SU-DHL-6 (cell line): ENCODE measurements around the gene OBP2A.

Experiments used
- H2AFZ ChIP-seq: fragments of 200-600 bp; sonication (generic); 2 replicates; pipeline ENCODE4 v1.6.1; 2014; ENCODE audit warnings: low read depth, mild to moderate bottlenecking, moderate library complexity, mixed read lengths, antibody characterized with exemption, low read length; ENCODE audit not compliant: severe bottlenecking
- H3F3A ChIP-seq: fragments of 200-600 bp; shearing (Covaris generic); 2 replicates; pipeline ENCODE4 v1.6.0; 2016; ENCODE audit warnings: antibody characterized with exemption, mild to moderate bottlenecking; ENCODE audit not compliant: insufficient read depth
- H3K27ac ChIP-seq: fragments of 200-600 bp; sonication (generic); 2 replicates; pipeline ENCODE4 v1.5.1; 2016; ENCODE audit warnings: low read depth, mild to moderate bottlenecking, low read length, moderate library complexity, mixed read lengths
- H3K27me3 ChIP-seq: fragments of 200-600 bp; sonication (generic), shearing (Covaris generic); 2 replicates; pipeline ENCODE4 v1.6.0; 2014; ENCODE audit warnings: mild to moderate bottlenecking, low read length
- H3K36me3 ChIP-seq: fragments of 200-600 bp; sonication (generic); 2 replicates; pipeline ENCODE4 v1.6.1; 2014; ENCODE audit warnings: mild to moderate bottlenecking, low read length, mixed read lengths
- H3K4me2 ChIP-seq: fragments of 300-600, 200-600 bp; shearing (Covaris generic), sonication (generic); 2 replicates; pipeline ENCODE4 v1.6.0; 2014; ENCODE audit warnings: low read length, low read depth, mild to moderate bottlenecking; ENCODE audit not compliant: poor library complexity, severe bottlenecking
- H3K4me3 ChIP-seq: fragments of 200-600 bp; sonication (generic); 2 replicates; pipeline ENCODE4 v1.5.1; 2014; ENCODE audit warnings: antibody characterized with exemption, low read length, mild to moderate bottlenecking, mixed read lengths; ENCODE audit not compliant: insufficient read depth, poor library complexity, severe bottlenecking
- H3K79me2 ChIP-seq: fragments of 200-600 bp; sonication (generic); 2 replicates; pipeline ENCODE4 v1.6.1; 2014; ENCODE audit warnings: mild to moderate bottlenecking, low read length, moderate library complexity; ENCODE audit not compliant: insufficient read depth
- H3K9ac ChIP-seq: fragments of 200-600 bp; sonication (generic); 2 replicates; pipeline ENCODE4 v1.7.0; 2014; ENCODE audit warnings: mild to moderate bottlenecking, low read length
- H3K9me2 ChIP-seq: fragments of 200-600 bp; sonication (generic); replicated peaks from 2 replicates; pipeline ENCODE4 v1.6.1; 2014; ENCODE audit warnings: low read length; ENCODE audit not compliant: insufficient read depth
- H3K9me3 ChIP-seq: fragments of 200-600 bp; sonication (generic); 2 replicates; pipeline ENCODE4 v1.6.1; 2014; ENCODE audit warnings: low read length, mixed read lengths; ENCODE audit not compliant: insufficient read depth
- H4K20me1 ChIP-seq: fragments of 200-600 bp; sonication (generic); 2 replicates; pipeline ENCODE4 v1.6.1; 2014; ENCODE audit warnings: low read depth, mild to moderate bottlenecking, antibody characterized with exemption, low read length, moderate library complexity, mixed read lengths
- EZH2phosphoT487 ChIP-seq: fragments of 200-600 bp; sonication (generic), shearing (Covaris generic); conservative IDR thresholded peaks from 2 replicates; pipeline ENCODE4 v1.6.1; 2018; ENCODE audit warnings: mild to moderate bottlenecking, antibody characterized with exemption, low read length, moderate library complexity, mixed read lengths
- TF ChIP-seq, protein P1 (sequence below): fragments of 200-600 bp; sonication (generic); IDR thresholded peaks from one replicate; pipeline ENCODE4 v1.5.1; 2017; ENCODE audit warnings: antibody characterized with exemption, mild to moderate bottlenecking, low read length, moderate library complexity; ENCODE audit not compliant: insufficient read depth, poor library complexity, severe bottlenecking

OBP2A gene

DNA sequence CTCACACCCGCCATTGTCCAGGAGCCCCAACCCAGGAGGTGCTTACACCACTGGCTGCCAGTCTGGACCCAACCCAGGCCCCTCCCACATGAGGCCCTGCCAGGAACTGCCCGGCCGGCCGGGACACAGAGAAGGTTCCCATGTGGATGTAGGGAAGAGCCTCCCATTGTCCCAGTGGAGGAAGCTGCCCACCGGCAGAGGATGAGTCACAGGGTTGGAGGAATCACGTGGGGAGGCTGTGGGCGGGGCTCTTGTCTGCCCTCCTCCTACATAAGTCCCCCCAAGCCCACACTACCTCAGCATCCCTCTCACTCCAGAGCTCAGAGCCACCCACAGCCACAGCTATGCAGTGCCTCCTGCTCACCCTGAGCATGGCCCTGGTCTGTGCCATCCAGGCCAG lies 41.7 kb downstream of the OBP2A start:
- H3K4me2 ChIP-seq = no peak overlapping the region
- H3K79me2 ChIP-seq = no peaks in the 10 kb centered on the region

DNA sequence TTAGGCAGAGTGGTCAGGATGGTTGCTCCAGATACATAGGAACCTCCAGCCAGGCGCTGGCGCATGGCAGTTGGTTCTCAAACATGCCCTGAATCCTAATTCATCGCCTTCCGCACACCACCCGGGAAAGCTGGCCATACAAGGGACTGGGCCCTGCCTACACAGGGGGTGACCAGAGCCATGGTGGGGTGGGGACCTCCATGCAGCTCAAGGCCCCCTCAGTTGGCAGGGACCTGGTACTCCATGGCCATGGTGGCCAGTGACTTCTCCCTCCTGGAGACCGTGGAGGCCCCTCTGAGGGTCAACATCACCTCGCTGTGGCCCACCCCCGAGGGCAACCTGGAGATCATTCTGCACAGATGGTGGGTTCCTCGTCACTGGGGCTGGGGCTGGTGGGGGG lies 42.4 kb downstream of the OBP2A start:
- no peak overlapping the region for H3K4me3 ChIP-seq
- H4K20me1 ChIP-seq = no peaks in the 10 kb centered on the region
- H3K4me2 ChIP-seq = no peak overlapping the region
- no peaks in the 10 kb centered on the region for H3K9me3 ChIP-seq
- no peaks in the 10 kb centered on the region for H3K79me2 ChIP-seq
- no peak overlapping the region for H2AFZ ChIP-seq
- H3K9ac ChIP-seq = no peak overlapping the region
- TF ChIP-seq, protein P1, sequence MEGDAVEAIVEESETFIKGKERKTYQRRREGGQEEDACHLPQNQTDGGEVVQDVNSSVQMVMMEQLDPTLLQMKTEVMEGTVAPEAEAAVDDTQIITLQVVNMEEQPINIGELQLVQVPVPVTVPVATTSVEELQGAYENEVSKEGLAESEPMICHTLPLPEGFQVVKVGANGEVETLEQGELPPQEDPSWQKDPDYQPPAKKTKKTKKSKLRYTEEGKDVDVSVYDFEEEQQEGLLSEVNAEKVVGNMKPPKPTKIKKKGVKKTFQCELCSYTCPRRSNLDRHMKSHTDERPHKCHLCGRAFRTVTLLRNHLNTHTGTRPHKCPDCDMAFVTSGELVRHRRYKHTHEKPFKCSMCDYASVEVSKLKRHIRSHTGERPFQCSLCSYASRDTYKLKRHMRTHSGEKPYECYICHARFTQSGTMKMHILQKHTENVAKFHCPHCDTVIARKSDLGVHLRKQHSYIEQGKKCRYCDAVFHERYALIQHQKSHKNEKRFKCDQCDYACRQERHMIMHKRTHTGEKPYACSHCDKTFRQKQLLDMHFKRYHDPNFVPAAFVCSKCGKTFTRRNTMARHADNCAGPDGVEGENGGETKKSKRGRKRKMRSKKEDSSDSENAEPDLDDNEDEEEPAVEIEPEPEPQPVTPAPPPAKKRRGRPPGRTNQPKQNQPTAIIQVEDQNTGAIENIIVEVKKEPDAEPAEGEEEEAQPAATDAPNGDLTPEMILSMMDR = no peak
- no peak for TF ChIP-seq EZH2phosphoT487
- no peaks in the 10 kb centered on the region for H3K9me2 ChIP-seq
- H3K27ac ChIP-seq = no peak overlapping the region
- no peaks in the 10 kb centered on the region for H3K36me3 ChIP-seq
- no peaks in the 10 kb centered on the region for H3F3A ChIP-seq
- no peaks in the 10 kb centered on the region for H3K27me3 ChIP-seq

More for the DNA sequence above, 41.7 kb downstream of the OBP2A start:
- Histone ChIP-seq H3K27me3 (no peaks in the 10 kb centered on the region), H2AFZ (no peak overlapping the region), H3K9me3 (no peaks in the 10 kb centered on the region), H3K9me2 (no peaks in the 10 kb centered on the region), H3F3A (no peaks in the 10 kb centered on the region), H3K27ac (no peak overlapping the region), H4K20me1 (no peaks in the 10 kb centered on the region), H3K36me3 (no peaks in the 10 kb centered on the region), H3K9ac (no peak overlapping the region), H3K4me3 (no peak overlapping the region)
- TF ChIP-seq EZH2phosphoT487 = no peak
- TF ChIP-seq, protein P1 = no peak

DNA sequence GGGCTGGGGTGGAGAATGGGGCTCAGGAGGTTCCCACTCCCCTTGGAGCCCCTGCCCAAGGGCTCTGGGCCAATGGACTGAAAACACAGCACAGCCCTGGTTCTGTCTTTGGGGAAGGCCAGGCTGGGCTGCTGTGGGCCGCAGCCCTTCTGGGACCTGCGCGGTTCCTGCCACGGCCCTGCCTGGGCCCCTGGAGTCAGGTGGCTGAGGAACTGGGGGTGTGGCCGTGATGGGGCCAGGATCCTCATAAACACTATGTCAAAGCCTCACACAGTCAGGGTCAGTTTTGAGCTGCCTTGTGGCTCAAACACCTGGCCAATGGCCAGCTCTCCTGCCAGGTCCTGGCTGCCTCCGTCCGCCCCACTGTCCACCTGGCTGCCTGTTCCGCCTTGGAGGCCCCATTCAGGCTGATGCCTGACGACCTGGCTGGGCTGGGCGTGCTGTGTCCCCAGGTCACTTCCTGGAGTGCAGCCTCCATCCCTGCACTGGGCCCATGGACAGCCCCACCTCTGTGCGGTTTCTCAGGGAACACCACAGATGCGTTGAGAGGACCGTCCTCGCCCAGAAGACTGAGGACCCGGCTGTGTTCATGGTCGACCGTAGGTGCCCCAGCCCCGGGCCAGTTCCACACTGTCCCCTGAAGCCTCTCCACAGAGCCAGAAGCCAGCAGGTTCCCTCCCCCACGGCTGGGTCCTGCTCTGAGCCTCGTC lies 43.1 kb downstream of the OBP2A start:
- Histone ChIP-seq H3K4me3 (no peak overlapping the region), H3K79me2 (no peaks in the 10 kb centered on the region), H3K9me3 (no peaks in the 10 kb centered on the region), H3K27ac (no peak overlapping the region), H3K4me2 (no peak overlapping the region), H3K9ac (no peak overlapping the region), H3F3A (no peaks in the 10 kb centered on the region), H3K36me3 (no peaks in the 10 kb centered on the region), H4K20me1 (no peaks in the 10 kb centered on the region), H3K27me3 (no peaks in the 10 kb centered on the region), H2AFZ (no peak overlapping the region), H3K9me2 (no peaks in the 10 kb centered on the region)
- TF ChIP-seq, protein P1 = no peak
- no peak for TF ChIP-seq EZH2phosphoT487
